Measurements from ENCODE around the gene TNS1.

DNA sequence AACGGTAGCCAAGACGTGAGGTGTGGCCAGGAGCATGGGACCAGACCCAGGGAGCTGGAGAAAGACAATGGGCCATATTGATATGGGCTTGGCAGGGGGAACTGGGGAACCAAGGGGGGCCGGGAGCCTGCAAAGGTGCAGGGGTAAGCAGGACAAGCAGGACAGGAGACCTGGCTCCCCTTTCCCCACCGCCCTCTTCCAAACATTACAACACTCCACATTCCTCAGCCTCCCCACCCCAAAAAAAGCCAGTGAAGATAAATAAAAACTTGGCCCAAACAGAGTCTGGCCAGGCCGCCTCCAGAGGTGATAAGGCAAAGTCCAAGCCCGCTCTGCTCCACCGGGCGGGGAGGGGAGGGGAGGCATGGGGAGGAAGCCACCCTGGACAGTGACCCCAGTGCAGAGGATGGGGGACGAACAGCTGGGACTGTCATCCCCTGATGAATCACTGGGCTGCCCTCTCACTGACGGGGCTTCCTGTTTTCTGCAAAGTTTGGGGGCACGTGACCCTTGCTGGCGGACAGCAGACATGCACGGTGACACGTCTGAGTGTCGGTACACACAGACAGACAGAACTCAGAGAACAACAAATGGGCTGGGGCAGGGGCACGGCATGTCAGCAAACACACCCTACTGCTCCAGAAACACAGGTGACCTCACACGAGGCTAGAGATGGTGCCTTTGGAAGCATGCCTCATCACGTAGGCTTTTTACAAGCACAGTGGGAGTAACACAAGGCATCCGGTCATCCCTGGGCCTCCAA lies 100.2 kb downstream of the TNS1 start:
- TF ChIP-seq, protein P1, sequence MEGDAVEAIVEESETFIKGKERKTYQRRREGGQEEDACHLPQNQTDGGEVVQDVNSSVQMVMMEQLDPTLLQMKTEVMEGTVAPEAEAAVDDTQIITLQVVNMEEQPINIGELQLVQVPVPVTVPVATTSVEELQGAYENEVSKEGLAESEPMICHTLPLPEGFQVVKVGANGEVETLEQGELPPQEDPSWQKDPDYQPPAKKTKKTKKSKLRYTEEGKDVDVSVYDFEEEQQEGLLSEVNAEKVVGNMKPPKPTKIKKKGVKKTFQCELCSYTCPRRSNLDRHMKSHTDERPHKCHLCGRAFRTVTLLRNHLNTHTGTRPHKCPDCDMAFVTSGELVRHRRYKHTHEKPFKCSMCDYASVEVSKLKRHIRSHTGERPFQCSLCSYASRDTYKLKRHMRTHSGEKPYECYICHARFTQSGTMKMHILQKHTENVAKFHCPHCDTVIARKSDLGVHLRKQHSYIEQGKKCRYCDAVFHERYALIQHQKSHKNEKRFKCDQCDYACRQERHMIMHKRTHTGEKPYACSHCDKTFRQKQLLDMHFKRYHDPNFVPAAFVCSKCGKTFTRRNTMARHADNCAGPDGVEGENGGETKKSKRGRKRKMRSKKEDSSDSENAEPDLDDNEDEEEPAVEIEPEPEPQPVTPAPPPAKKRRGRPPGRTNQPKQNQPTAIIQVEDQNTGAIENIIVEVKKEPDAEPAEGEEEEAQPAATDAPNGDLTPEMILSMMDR (IDR thresholded peaks at IDR 0.05), result no peak
- no peak for TF ChIP-seq EZH2 (IDR thresholded peaks at IDR 0.05)
